ENCODE measurements around the gene EPHA6.

Gene EPHA6

GRCh38 chr3:97235179-97235578 is 420.8 kb downstream of the EPHA6 start:
- TF ChIP-seq CTCF (IDR thresholded peaks at IDR 0.05; ENCODE audit: insufficient read depth, low read depth, low read length, missing control alignments), result no peak
- peak; percentile 61 for DNase-seq (ENCODE audit: low read depth)
- no peak overlapping the region for H3K4me3 ChIP-seq (ENCODE audit: low read length)

GRCh38 chr3:97235611-97236315 is 421.4 kb downstream of the EPHA6 start:
- no peak overlapping the region for H3K4me3 ChIP-seq (ENCODE audit: low read length)
- no peak for TF ChIP-seq CTCF (IDR thresholded peaks at IDR 0.05; ENCODE audit: insufficient read depth, low read depth, low read length, missing control alignments)
- peak; percentile 63 for DNase-seq (ENCODE audit: low read depth)

- DNase-seq (ENCODE audit: low read depth), result no peak
- TF ChIP-seq CTCF (IDR thresholded peaks at IDR 0.05; ENCODE audit: insufficient read depth, low read depth, low read length, missing control alignments), result no peak
- no peak overlapping the region for H3K4me3 ChIP-seq (ENCODE audit: low read length)
These were observed 427.0 kb downstream of the EPHA6 start for GRCh38 chr3:97241417-97241816.

- DNase-seq (ENCODE audit: low read depth), result no peak
- TF ChIP-seq CTCF (IDR thresholded peaks at IDR 0.05; ENCODE audit: insufficient read depth, low read depth, low read length, missing control alignments), result no peak
- no peak overlapping the region for H3K4me3 ChIP-seq (ENCODE audit: low read length)
These were observed 431.0 kb downstream of the EPHA6 start for GRCh38 chr3:97245201-97245910.

GRCh38 chr3:97256060-97256459 is 441.7 kb downstream of the EPHA6 start:
- H3K4me3 ChIP-seq (ENCODE audit: low read length), result no peak overlapping the region
- TF ChIP-seq CTCF (IDR thresholded peaks at IDR 0.05; ENCODE audit: insufficient read depth, low read depth, low read length, missing control alignments), result peak; percentile 37
- DNase-seq (ENCODE audit: low read depth), result peak; percentile 5

- TF ChIP-seq CTCF (IDR thresholded peaks at IDR 0.05; ENCODE audit: insufficient read depth, low read depth, low read length, missing control alignments), result no peak
- H3K4me3 ChIP-seq (ENCODE audit: low read length), result no peak overlapping the region
These were observed 443.7 kb downstream of the EPHA6 start for GRCh38 chr3:97257942-97258697.

More at GRCh38 chr3:97257942-97258697, 443.7 kb downstream of the EPHA6 start:
- no peak for DNase-seq (ENCODE audit: low read depth)
